Neuronal stem cell (in vitro differentiated cells): ENCODE results near the gene DNAJC6.

Source experiments
- DNase-seq: peaks from one replicate; pipeline ENCODE4 v3.0.0-alpha.2; 2013; ENCODE audit warnings: low spot score
- H2AFZ ChIP-seq: one replicate; pipeline ENCODE4 v1.6.1; 2013; ENCODE audit warnings: mild to moderate bottlenecking, low read length, inconsistent platforms
- H2AK5ac ChIP-seq: 2 replicates; pipeline ENCODE4 v1.6.1; 2013; ENCODE audit warnings: low read depth, mild to moderate bottlenecking, inconsistent platforms, low read length, moderate library complexity, mixed read lengths
- H2BK120ac ChIP-seq: 2 replicates; pipeline ENCODE4 v1.6.1; 2013; ENCODE audit warnings: low read depth, mild to moderate bottlenecking, inconsistent platforms, low read length, moderate library complexity, mixed read lengths
- H2BK12ac ChIP-seq: one replicate; pipeline ENCODE4 v1.6.1; 2013; ENCODE audit warnings: low read length, inconsistent platforms
- H2BK15ac ChIP-seq: 2 replicates; pipeline ENCODE4 v1.6.1; 2013; ENCODE audit warnings: mild to moderate bottlenecking, low read length, inconsistent platforms, mixed read lengths
- H2BK5ac ChIP-seq: one replicate; pipeline ENCODE4 v1.6.1; 2013; ENCODE audit warnings: inconsistent platforms, mild to moderate bottlenecking, low read length, moderate library complexity
- H3K14ac ChIP-seq: one replicate; pipeline ENCODE4 v1.6.1; 2013; ENCODE audit warnings: low read length, inconsistent platforms
- H3K18ac ChIP-seq: 2 replicates; pipeline ENCODE4 v1.6.1; 2013; ENCODE audit warnings: low read length, inconsistent platforms
- H3K23ac ChIP-seq: 2 replicates; pipeline ENCODE4 v1.6.1; 2013; ENCODE audit warnings: low read depth, mild to moderate bottlenecking, mixed read lengths, low read length, inconsistent platforms; ENCODE audit not compliant: poor library complexity
- H3K27ac ChIP-seq: replicated peaks from 3 replicates; pipeline ENCODE4 v1.5.1; 2013; ENCODE audit warnings: low read length, inconsistent platforms
- H3K27me3 ChIP-seq, 3 experiments: 2 replicates each; pipeline ENCODE4 v1.6.1; 2013; ENCODE audit warnings: low read length in 3 of 3, mild to moderate bottlenecking in 2 of 3, inconsistent platforms in 1 of 3, low read depth in 1 of 3, mixed read lengths in 1 of 3, moderate library complexity in 1 of 3; ENCODE audit not compliant: control insufficient read depth in 3 of 3, insufficient read depth in 3 of 3
- H3K36me3 ChIP-seq, 2 donors: replicated peaks in 1 of 2; 2 replicates each; pipeline ENCODE4 v1.6.1; 2013; ENCODE audit warnings: low read length in 2 of 2; ENCODE audit not compliant: control insufficient read depth in 2 of 2, insufficient read depth in 2 of 2
- H3K4ac ChIP-seq: 2 replicates; pipeline ENCODE4 v1.6.1; 2013; ENCODE audit warnings: inconsistent platforms, mild to moderate bottlenecking, low read length, moderate library complexity
- H3K4me1 ChIP-seq, 2 donors: 1 replicate in 1 of 2; 2 replicates in 1 of 2; pipeline ENCODE4 v1.6.1; 2013; ENCODE audit warnings: low read length in 2 of 2, low read depth in 1 of 2; ENCODE audit not compliant: control insufficient read depth in 2 of 2, insufficient read depth in 1 of 2
- H3K4me2 ChIP-seq: one replicate; pipeline ENCODE4 v1.6.1; 2013; ENCODE audit warnings: mild to moderate bottlenecking, low read length, inconsistent platforms; ENCODE audit not compliant: insufficient read depth, poor library complexity, severe bottlenecking
- H3K4me3 ChIP-seq, 2 donors: 2 replicates each; pipeline ENCODE4 v1.5.1; 2013; ENCODE audit warnings: low read length in 2 of 2, mild to moderate bottlenecking in 2 of 2, inconsistent platforms in 1 of 2, moderate library complexity in 1 of 2
- H3K79me1 ChIP-seq: one replicate; pipeline ENCODE4 v1.6.1; 2013; ENCODE audit warnings: low read depth, mild to moderate bottlenecking, inconsistent platforms, low read length, moderate library complexity
- H3K9ac ChIP-seq: one replicate; pipeline ENCODE4 v1.6.1; 2013; ENCODE audit warnings: mild to moderate bottlenecking, low read depth, low read length, inconsistent platforms; ENCODE audit not compliant: poor library complexity
- H3K9me3 ChIP-seq, 2 donors: replicated peaks in 1 of 2; 2 replicates each; pipeline versions ENCODE3 to v1.6.1; 2013; ENCODE audit warnings: low read length in 2 of 2, mild to moderate bottlenecking in 2 of 2, inconsistent platforms in 1 of 2, low read depth in 1 of 2, mixed read lengths in 1 of 2, moderate library complexity in 1 of 2; ENCODE audit not compliant: control insufficient read depth in 2 of 2, insufficient read depth in 1 of 2
- H4K8ac ChIP-seq: one replicate; pipeline ENCODE4 v1.6.1; 2013; ENCODE audit warnings: low read depth, mild to moderate bottlenecking, inconsistent platforms, low read length, moderate library complexity
- H4K91ac ChIP-seq: one replicate; pipeline ENCODE4 v1.6.1; 2013; ENCODE audit warnings: low read length, low read depth, mild to moderate bottlenecking, inconsistent platforms; ENCODE audit not compliant: poor library complexity
- WGBS, 2 donors: extraction: QIAGEN DNeasy Blood & Tissue Kit; methylation state at CpG; one replicate each; pipeline ENCODE4 v1.1.7; 2013; ENCODE audit warnings: missing lambda C conversion rate in 2 of 2, mixed read lengths in 1 of 2; ENCODE audit not compliant: insufficient read length in 2 of 2, insufficient replicate concordance in 1 of 2; ENCODE audit errors: extremely low coverage in 2 of 2; 5-methylcytosine and 5-hydroxymethylcytosine counted together

Gene DNAJC6

DNA sequence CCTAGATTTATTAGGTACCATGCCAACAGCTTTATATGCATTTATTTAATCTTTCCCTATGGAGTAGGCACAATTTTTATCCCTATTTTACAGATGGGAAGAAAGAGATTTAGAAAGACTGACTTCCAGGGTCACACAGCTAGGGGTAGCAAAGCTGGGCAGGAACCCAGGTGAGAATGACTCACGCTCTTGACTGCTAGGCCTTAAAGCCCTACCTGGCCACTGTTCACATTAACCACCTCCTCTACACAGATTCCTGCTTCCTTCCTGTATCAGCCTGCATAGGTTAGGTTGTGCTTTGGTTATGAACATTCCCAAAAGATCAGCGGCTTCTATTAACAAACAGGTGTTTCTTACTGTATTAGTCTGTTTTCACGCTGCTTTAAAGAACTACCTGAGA, 53.2 kb downstream of the DNAJC6 start:
- Histone ChIP-seq H3K4ac (no peak overlapping the region), H3K4me2 (no peak overlapping the region), H4K8ac (no peak overlapping the region), H2BK15ac (no peak overlapping the region), H2BK5ac (no peak overlapping the region), H4K91ac (no peak overlapping the region), H2AFZ (no peak overlapping the region), H2AK5ac (no peak overlapping the region), H3K9me3 (peaks cover 0 to 2% of the 10 kb centered on the region in 2 donors), H3K27me3 (peaks cover 0 to 8% (median 0%) of the 10 kb centered on the region in 3 experiments), H3K18ac (no peak overlapping the region), H3K9ac (no peak overlapping the region), H3K27ac (no peak overlapping the region), H3K14ac (no peak overlapping the region), H3K4me3 (no peak overlapping the region), H3K4me1 (peaks cover 0 to 2% of the 10 kb centered on the region in 2 donors), H2BK12ac (no peak overlapping the region), H3K79me1 (no peaks in the 10 kb centered on the region), H2BK120ac (no peak overlapping the region), H3K23ac (no peak overlapping the region), H3K36me3 (no peaks in the 10 kb centered on the region)
- DNase-seq = no peak
- WGBS, 2 donors = no CpG with 5 or more reads among the region's 3 CpGs

DNA sequence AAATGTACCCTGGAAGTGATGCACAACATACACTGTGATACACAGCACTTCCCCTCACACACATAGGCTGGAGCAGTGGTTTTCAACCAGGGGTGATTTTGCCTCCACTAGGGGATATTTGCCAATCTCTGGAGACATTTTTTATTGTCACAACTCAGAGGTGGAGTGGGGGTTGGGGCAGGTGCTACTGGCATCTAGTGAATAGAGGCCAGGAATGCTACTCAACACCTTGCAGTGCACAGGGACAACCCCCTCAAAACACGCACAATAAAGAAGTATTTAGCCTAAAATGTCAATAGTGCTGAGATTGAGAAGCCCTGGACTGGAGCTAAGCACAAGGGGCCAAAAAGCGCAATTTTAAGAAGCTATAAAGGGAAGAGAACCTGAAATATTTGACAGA, 54.1 kb downstream of the DNAJC6 start:
- no peak overlapping the region for H2BK15ac ChIP-seq
- no peak overlapping the region for H2AK5ac ChIP-seq
- H3K27me3 ChIP-seq = peaks cover 0 to 8% (median 0%) of the 10 kb centered on the region in 3 experiments
- no peak overlapping the region for H4K8ac ChIP-seq
- H4K91ac ChIP-seq = no peak overlapping the region
- no peak overlapping the region for H3K18ac ChIP-seq
- peaks cover 0 to 2% of the 10 kb centered on the region in 2 donors for H3K9me3 ChIP-seq
- H3K4me2 ChIP-seq = no peak overlapping the region
- WGBS, 2 donors = no CpG with 5 or more reads among the region's 2 CpGs
- no peak overlapping the region for H3K27ac ChIP-seq
- no peaks in the 10 kb centered on the region for H3K36me3 ChIP-seq
- no peaks in the 10 kb centered on the region for H3K79me1 ChIP-seq
- H2BK5ac ChIP-seq = no peak overlapping the region
- no peak overlapping the region for H3K9ac ChIP-seq
- peaks cover 0 to 2% of the 10 kb centered on the region in 2 donors for H3K4me1 ChIP-seq
- H3K14ac ChIP-seq = no peak overlapping the region
- DNase-seq = no peak
- no peak overlapping the region for H3K4me3 ChIP-seq
- H2BK12ac ChIP-seq = no peak overlapping the region
- no peak overlapping the region for H3K4ac ChIP-seq
- H2BK120ac ChIP-seq = no peak overlapping the region
- H3K23ac ChIP-seq = no peak overlapping the region
- no peak overlapping the region for H2AFZ ChIP-seq

DNA sequence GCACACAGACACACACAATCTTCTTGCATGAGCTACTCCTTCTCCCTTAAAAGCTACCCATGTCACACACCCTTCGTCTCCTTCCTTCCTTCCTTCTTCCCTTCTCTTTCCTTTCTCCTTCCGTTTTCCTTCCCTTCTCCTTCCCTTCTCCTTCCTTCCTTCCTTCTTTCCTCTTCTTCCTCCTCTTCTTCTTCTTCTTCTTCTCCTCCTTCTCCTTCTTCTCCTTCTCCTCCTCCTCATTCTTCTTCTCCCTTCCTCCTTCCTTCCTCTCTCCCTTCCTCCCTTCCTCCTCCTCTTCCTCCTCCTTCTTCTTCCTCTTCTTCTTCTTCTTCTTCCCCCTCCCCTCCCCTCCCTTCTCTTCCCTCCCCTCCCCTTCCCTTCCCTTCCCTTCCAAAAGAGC, 59.1 kb downstream of the DNAJC6 start:
- no peaks in the 10 kb centered on the region for H3K9me3 ChIP-seq
- no peaks in the 10 kb centered on the region for H3K36me3 ChIP-seq
- H3K27ac ChIP-seq = no peak overlapping the region
- H2BK12ac ChIP-seq = no peak overlapping the region
- no peaks in the 10 kb centered on the region for H3K79me1 ChIP-seq
- H3K4me1 ChIP-seq = peaks cover 0 to 2% of the 10 kb centered on the region in 2 donors
- no peak overlapping the region for H3K14ac ChIP-seq
- no peak overlapping the region for H2BK120ac ChIP-seq
- no peak overlapping the region for H2BK5ac ChIP-seq
- no peak overlapping the region for H3K23ac ChIP-seq
- H2BK15ac ChIP-seq = no peak overlapping the region
- peaks cover 0 to 8% (median 0%) of the 10 kb centered on the region in 3 experiments for H3K27me3 ChIP-seq
- no peak overlapping the region for H2AFZ ChIP-seq
- no peak overlapping the region for H3K9ac ChIP-seq
- DNase-seq = no peak
- no peak overlapping the region for H2AK5ac ChIP-seq
- no peak overlapping the region for H3K4me2 ChIP-seq
- WGBS, 2 donors = 100% methylated on average over 1 of the region's 2 CpGs; no CpG with 5 or more reads in 1 of the 2 donors
- H3K4me3 ChIP-seq = no peak overlapping the region
- no peak overlapping the region for H3K18ac ChIP-seq
- no peak overlapping the region for H4K91ac ChIP-seq
- no peak overlapping the region for H4K8ac ChIP-seq
- no peak overlapping the region for H3K4ac ChIP-seq

DNA sequence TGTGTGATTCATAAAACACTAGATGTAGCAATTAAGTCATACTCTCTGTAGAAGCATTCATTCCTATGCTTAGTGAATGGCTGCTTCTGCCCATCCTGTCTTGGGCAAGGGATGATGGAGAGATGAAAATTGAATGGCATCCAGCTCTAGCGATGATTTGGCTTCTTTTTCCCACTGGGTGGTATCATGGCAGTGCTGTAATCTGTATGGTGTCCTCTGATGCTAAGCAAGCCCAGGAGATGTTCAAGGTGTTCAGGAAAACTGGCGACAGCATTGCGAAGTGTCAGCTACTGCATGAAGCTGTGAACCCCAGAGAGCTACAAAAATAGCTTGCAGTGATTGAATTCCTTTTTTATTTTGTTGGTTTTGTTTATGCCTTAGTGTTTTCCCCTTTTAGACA, 62.2 kb downstream of the DNAJC6 start:
- WGBS, 2 donors = no CpG with 5 or more reads among the region's 3 CpGs

More for the DNA sequence above, 62.2 kb downstream of the DNAJC6 start:
- H2BK12ac ChIP-seq = no peak overlapping the region
- no peaks in the 10 kb centered on the region for H3K36me3 ChIP-seq
- no peak overlapping the region for H4K8ac ChIP-seq
- no peak overlapping the region for H2BK120ac ChIP-seq
- no peak overlapping the region for H3K18ac ChIP-seq
- H3K23ac ChIP-seq = no peak overlapping the region
- H4K91ac ChIP-seq = no peak overlapping the region
- no peak overlapping the region for H3K9ac ChIP-seq
- H3K4me3 ChIP-seq = no peak overlapping the region
- H3K79me1 ChIP-seq = no peaks in the 10 kb centered on the region
- no peak for DNase-seq
- no peak overlapping the region for H3K27ac ChIP-seq
- no peak overlapping the region for H2AFZ ChIP-seq
- H2BK15ac ChIP-seq = no peak overlapping the region
- peaks cover 0 to 4% (median 0%) of the 10 kb centered on the region in 3 experiments for H3K27me3 ChIP-seq
- no peaks in the 10 kb centered on the region for H3K9me3 ChIP-seq
- H3K14ac ChIP-seq = no peak overlapping the region
- no peak overlapping the region for H2BK5ac ChIP-seq
- H2AK5ac ChIP-seq = no peak overlapping the region
- H3K4me1 ChIP-seq = no peaks in the 10 kb centered on the region
- H3K4me2 ChIP-seq = no peak overlapping the region
- H3K4ac ChIP-seq = no peak overlapping the region
